ENCODE data around the gene SLC38A11.

SLC38A11 gene

DNA sequence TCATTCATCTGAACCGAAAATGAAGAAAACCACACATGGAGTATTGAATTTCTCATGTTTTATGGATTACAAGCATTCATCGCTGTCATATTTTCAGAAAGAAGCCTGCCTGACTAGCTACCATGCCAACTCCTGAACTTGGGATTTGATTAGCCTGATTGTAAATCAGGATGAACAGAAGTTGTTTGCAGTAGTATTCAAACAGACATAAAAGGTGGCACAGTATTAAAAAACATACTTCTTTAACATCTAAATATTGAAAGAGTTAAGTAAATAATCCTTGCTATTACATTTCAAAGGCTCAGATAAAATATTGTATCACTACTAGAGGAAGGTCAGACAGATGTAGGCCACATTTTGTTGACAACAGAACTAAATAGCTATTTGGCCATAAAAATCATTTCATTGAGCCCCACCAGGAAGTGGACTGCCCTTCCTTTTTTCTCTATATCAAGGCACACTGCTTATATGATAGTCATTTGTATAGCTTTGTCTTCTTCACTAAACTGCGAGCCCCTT, 21.6 kb downstream of the SLC38A11 start:
- FAIRE-seq = no peak
- no peak for DNase-seq (ENCODE audit: insufficient read length)
- no peak for TF ChIP-seq POLR2AphosphoS5 (IDR thresholded peaks at IDR 0.05; ENCODE audit: low read depth, low read length)

GRCh38 chr2:164932377-164932776, 22.9 kb downstream of the SLC38A11 start:
- TF ChIP-seq POLR2AphosphoS5 (IDR thresholded peaks at IDR 0.05; ENCODE audit: low read depth, low read length) = no peak
- no peak for TF ChIP-seq TAF1 (IDR thresholded peaks at IDR 0.05; ENCODE audit: borderline replicate concordance, low read depth, low read length)
- no peak for TF ChIP-seq POLR2A (IDR thresholded peaks at IDR 0.05; ENCODE audit: low read depth, low read length)
- no peak for FAIRE-seq
- no peak for DNase-seq (ENCODE audit: insufficient read length)

GRCh38 chr2:164928101-164928673, 27.1 kb downstream of the SLC38A11 start:
- FAIRE-seq (no peak), DNase-seq (ENCODE audit: insufficient read length) (no peak)
- TF ChIP-seq TAF1 (IDR thresholded peaks at IDR 0.05; ENCODE audit: borderline replicate concordance, low read depth, low read length) = no peak
- TF ChIP-seq POLR2A (IDR thresholded peaks at IDR 0.05; ENCODE audit: low read depth, low read length) = no peak
- TF ChIP-seq POLR2AphosphoS5 (IDR thresholded peaks at IDR 0.05; ENCODE audit: low read depth, low read length) = no peak

- no peak for FAIRE-seq
- TF ChIP-seq POLR2AphosphoS5 (IDR thresholded peaks at IDR 0.05; ENCODE audit: low read depth, low read length) (no peak), POLR2A (IDR thresholded peaks at IDR 0.05; ENCODE audit: low read depth, low read length) (no peak), TAF1 (IDR thresholded peaks at IDR 0.05; ENCODE audit: borderline replicate concordance, low read depth, low read length) (no peak)
- no peak for DNase-seq (ENCODE audit: insufficient read length)
These were observed 33.2 kb downstream of the SLC38A11 start for GRCh38 chr2:164922134-164922533.

DNA sequence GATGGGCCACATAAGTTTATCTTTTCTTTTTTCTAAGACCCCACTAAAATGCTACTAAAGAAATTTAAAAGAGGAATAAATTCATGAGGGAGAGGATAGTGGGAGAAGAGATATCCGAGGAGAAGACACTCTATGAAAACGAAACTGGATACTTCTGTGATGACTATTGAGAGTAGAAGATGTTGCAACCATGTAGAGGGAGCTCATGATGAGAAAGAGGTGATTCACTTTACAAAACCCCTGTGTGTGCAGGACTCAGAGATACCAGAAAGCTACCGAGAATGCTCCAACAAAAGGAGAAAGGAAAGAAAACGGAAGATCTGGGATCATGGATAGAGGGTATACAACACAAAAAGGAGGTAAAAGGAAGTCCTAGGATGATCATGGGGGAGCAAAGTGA, 34.9 kb downstream of the SLC38A11 start:
- DNase-seq (ENCODE audit: insufficient read length) (no peak), FAIRE-seq (no peak)
- no peak for TF ChIP-seq POLR2A (IDR thresholded peaks at IDR 0.05; ENCODE audit: low read depth, low read length)
- no peak for TF ChIP-seq POLR2AphosphoS5 (IDR thresholded peaks at IDR 0.05; ENCODE audit: low read depth, low read length)
- no peak for TF ChIP-seq TAF1 (IDR thresholded peaks at IDR 0.05; ENCODE audit: borderline replicate concordance, low read depth, low read length)

GRCh38 chr2:164917296-164917903, 37.9 kb downstream of the SLC38A11 start:
- DNase-seq (ENCODE audit: insufficient read length) = no peak
- TF ChIP-seq TAF1 (IDR thresholded peaks at IDR 0.05; ENCODE audit: borderline replicate concordance, low read depth, low read length) (no peak), POLR2A (IDR thresholded peaks at IDR 0.05; ENCODE audit: low read depth, low read length) (no peak), POLR2AphosphoS5 (IDR thresholded peaks at IDR 0.05; ENCODE audit: low read depth, low read length) (no peak)
- no peak for FAIRE-seq

- FAIRE-seq (no peak), DNase-seq (ENCODE audit: insufficient read length) (no peak)
- TF ChIP-seq TAF1 (IDR thresholded peaks at IDR 0.05; ENCODE audit: borderline replicate concordance, low read depth, low read length) = no peak
- TF ChIP-seq POLR2AphosphoS5 (IDR thresholded peaks at IDR 0.05; ENCODE audit: low read depth, low read length) = no peak
- no peak for TF ChIP-seq POLR2A (IDR thresholded peaks at IDR 0.05; ENCODE audit: low read depth, low read length)
These were observed 39.8 kb downstream of the SLC38A11 start for GRCh38 chr2:164915566-164915965.

GRCh38 chr2:164913640-164914350, 41.5 kb downstream of the SLC38A11 start:
- FAIRE-seq (no peak), DNase-seq (ENCODE audit: insufficient read length) (no peak)

GRCh38 chr2:164913011-164913410, 42.3 kb downstream of the SLC38A11 start:
- FAIRE-seq = no peak
- DNase-seq (ENCODE audit: insufficient read length) = no peak
- TF ChIP-seq POLR2A (IDR thresholded peaks at IDR 0.05; ENCODE audit: low read depth, low read length) = no peak
- TF ChIP-seq POLR2AphosphoS5 (IDR thresholded peaks at IDR 0.05; ENCODE audit: low read depth, low read length) = no peak
- TF ChIP-seq TAF1 (IDR thresholded peaks at IDR 0.05; ENCODE audit: borderline replicate concordance, low read depth, low read length) = no peak

More at GRCh38 chr2:164913640-164914350, 41.5 kb downstream of the SLC38A11 start:
- TF ChIP-seq POLR2AphosphoS5 (IDR thresholded peaks at IDR 0.05; ENCODE audit: low read depth, low read length) = no peak
- no peak for TF ChIP-seq TAF1 (IDR thresholded peaks at IDR 0.05; ENCODE audit: borderline replicate concordance, low read depth, low read length)
- no peak for TF ChIP-seq POLR2A (IDR thresholded peaks at IDR 0.05; ENCODE audit: low read depth, low read length)

- no peak for DNase-seq (ENCODE audit: insufficient read length)
- TF ChIP-seq POLR2A (IDR thresholded peaks at IDR 0.05; ENCODE audit: low read depth, low read length) (no peak), POLR2AphosphoS5 (IDR thresholded peaks at IDR 0.05; ENCODE audit: low read depth, low read length) (no peak), TAF1 (IDR thresholded peaks at IDR 0.05; ENCODE audit: borderline replicate concordance, low read depth, low read length) (no peak)
- no peak for FAIRE-seq
These were observed 43.5 kb downstream of the SLC38A11 start for GRCh38 chr2:164911832-164912231.

GRCh38 chr2:164910101-164910899, 45.0 kb downstream of the SLC38A11 start:
- FAIRE-seq (peak; percentile 61), DNase-seq (ENCODE audit: insufficient read length) (no peak)
- no peak for TF ChIP-seq POLR2AphosphoS5 (IDR thresholded peaks at IDR 0.05; ENCODE audit: low read depth, low read length)
- TF ChIP-seq TAF1 (IDR thresholded peaks at IDR 0.05; ENCODE audit: borderline replicate concordance, low read depth, low read length) = no peak
- no peak for TF ChIP-seq POLR2A (IDR thresholded peaks at IDR 0.05; ENCODE audit: low read depth, low read length)

Measured in GM12892 (cell line).